Stomach (tissue), 4 donors: ENCODE results near the gene MEN1.

Source experiments
- CTCF ChIP-seq, 7 experiments: fragments of 450-650 bp in 4 of 7; fragments of 200-600 bp in 3 of 7; sonication (generic) in 3 of 7; IDR thresholded peaks; one replicate each; pipeline ENCODE4 v1.5.1; 2016 to 2019; ENCODE audit warnings: antibody characterized with exemption in 7 of 7, control low read depth in 2 of 7, mild to moderate bottlenecking in 1 of 7
- POLR2AphosphoS5 ChIP-seq, 3 donors: sonication (generic); formaldehyde crosslinking; IDR thresholded peaks; one replicate each; pipeline ENCODE4 v1.6.1; 2016; ENCODE audit warnings: antibody characterized with exemption in 3 of 3

DNA sequence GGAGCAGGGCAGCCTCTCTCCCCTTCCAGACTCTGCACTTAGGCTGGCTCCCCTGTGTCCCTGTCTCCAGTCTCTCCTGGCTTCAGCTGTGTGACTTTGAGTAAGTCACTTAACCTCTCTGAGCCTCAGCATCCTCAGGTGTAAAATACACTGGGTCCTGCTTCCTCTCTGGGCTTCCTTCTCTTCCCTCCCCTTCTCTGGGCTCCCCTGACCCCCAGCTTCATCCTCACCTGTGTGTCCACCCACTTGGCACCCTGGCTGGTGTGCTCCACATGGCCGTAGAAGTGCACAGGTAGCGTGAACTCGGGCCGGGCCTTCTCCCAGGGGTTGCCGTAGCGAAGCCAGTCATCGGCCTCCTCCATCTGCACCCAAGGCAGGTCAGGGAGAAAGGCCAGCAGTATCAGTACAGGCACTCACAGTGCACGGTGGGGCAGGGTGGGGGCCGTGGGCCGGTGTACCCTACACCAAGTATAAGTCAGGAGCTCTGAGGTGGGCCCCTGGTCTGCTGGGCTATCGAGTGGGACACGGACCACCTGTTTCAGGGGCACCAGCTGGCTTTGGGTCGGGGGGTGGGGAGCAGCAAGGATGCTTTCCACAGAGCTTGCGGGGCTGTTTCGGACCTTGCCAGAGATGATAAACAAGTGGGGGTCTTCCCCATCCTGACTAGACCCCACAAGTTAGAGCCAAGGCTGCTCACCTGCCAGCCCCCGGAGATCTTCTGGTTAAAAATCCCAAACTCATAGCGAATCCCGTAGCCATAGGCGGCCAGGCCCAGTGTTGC, 52.6 kb downstream of the MEN1 start:
- TF ChIP-seq CTCF (IDR thresholded peaks at IDR 0.05) (no peak), POLR2AphosphoS5 (IDR thresholded peaks at IDR 0.05) (no peak)
